ENCODE measurements around the gene HSP90B1. TPM values are rescaled to one million over a fixed set of nuclear protein-coding genes. Genes with fewer than 3 reads are reported as not detected.

The HSP90B1 gene
- total RNA-seq, 1 donor from 2014 or later, result 517 TPM

DNA sequence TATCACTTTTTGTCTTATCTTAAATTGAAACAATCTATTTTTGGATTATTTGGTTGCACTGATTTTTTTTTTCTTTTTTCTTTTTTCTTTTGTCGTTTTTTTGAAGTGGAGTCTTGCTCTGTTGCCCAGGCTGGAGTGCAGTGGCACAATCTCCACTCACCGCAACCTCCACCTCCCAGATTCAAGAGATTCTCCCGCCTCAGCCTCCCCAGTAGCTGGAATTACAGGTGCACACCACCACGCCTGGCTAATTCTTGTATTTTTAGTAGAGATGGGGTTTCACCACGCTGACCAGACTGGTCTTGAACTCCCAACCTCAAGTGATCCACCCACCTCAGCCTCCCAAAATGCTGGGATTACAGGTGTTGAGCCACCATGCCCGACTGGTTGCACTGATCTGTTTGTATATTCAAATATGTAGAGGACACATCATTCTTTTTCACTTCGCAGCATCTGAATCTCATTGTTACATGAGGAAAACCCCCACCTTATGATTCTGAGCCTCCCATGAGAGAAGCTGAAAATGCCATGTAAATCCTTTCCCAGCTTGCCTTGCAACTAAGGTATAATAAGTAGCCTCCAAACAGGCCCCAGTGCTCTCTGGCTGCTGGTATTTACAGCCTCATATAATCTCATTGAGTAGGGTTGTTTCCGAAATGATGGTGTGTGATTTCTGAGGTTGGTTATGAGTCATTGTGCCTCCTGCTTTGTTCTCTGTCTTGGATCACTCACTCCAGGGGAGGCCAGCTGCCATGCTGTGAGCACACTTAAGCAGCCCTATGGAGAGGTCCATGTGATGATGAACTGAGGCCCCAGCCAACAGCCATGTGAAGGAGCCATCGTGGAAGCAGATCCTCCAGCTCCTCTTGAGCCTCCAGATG is 5.2 kb upstream of the HSP90B1 start:
- ATAC-seq (no peak), DNase-seq (ENCODE audit: low spot score) (no peak)
- intact Hi-C loops (cut with DNase I), result no loop called here

DNA sequence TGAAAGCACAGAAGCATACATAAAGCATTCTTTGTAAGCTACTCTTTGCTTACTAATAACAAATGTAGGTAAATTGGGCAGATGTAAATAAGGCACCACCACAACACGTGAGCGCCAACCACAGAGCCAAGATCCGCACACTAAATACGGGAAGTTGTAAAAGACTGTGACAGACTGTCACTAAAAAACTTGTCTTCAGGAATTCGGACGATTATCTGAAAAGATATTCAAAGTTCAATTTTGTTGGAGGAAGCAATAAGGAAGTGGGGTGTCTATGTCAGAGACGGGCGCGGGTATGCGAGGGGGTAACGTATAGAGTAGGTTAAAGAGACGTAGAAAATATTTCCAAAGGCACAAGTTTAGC is 1.5 kb upstream of the HSP90B1 start:
- DNase-seq (ENCODE audit: low spot score), result peak; percentile 64
- no peak for ATAC-seq
- intact Hi-C loops (cut with DNase I), result no loop called here

DNA sequence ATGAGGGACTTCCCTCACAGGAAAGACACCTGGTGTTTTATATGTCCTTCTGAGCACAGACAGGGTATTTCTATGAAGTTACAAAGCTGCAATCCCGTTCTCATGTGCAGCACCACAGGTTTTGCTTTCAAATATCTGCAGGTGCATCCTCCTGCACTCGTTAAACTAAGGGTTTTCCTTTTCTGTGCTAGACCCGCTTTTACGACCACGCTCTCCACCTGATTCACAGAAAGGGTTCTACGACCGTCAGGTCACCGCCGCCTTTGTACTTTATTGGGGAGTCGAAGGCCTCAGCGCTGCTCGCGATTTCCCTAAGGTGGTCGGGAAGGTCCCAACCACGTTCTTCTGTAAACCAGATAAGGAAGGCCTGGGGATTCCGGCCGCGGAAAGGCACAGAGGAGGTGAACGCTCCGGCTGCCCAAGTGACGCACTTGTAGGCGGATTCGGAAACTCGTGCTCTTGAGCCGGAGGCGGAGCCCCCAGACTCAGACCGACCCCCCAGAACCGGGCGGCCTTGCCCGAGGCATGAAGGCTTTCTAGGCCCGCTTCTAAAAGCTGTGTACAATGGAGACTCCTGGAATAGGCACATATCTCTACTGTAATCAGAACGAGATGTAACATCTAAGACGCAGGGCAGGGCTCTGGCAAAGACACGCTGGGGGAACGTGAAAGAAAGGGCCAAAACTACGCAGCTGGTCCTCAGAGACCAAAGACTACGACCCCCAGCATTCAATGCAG is 995 bp upstream of the HSP90B1 start:
- intact Hi-C loops (cut with DNase I), result no loop called here
- DNase-seq (ENCODE audit: low spot score), result peak; percentile 91
- peak; percentile 82 for ATAC-seq

DNA sequence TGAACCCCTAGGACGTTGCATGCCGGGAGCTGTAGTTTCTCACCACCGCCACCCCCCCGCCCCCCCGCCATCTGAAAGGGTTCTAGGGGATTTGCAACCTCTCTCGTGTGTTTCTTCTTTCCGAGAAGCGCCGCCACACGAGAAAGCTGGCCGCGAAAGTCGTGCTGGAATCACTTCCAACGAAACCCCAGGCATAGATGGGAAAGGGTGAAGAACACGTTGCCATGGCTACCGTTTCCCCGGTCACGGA is 501 bp upstream of the HSP90B1 start:
- intact Hi-C loops (cut with DNase I), result no loop called here
- DNase-seq (ENCODE audit: low spot score) (no peak), ATAC-seq (no peak)

DNA sequence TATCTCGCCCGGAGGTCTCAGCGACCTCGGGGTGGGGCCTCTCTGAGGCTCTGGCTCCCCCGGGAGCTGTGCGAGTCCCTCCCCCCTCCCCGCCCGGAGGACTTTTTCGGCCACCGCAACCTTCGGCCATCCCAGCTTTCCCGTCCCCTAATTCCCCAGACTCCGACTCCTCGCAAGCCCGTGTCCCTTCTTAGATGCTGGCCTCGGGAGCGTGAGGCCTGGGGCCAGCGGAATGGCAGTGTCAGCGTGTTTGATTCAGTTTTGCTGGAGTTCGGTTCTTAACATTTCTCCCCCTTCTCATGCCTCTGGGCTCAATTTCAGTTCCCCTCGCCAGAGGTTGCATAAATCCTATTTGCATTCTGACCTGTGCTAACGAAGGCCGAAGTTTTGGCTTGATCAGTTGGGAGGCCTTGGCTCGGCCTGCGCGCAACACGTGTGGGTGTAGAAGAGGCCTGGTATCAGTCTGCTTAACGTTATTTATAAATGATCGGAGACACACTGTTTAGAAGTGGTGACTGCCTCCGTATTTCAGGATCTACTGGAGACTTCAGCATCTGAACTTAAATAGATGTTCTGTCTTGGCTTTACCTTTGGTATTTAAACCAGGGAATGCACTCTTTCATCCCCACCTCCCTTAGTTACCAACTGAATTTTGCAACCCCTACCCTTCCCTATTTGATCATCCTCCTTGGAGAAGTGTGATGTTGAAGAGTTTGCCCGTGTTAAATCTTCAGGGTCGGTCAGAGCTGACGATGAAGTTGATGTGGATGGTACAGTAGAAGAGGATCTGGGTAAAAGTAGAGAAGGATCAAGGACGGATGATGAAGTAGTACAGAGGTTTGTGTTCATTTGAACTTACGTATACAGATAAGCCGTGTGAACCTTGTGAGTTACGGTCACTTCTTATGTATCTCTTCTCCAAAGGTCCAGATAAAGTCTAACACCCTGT is 851 bp downstream of the HSP90B1 start:
- intact Hi-C loops (cut with DNase I), result no loop called here
- peak; percentile 66 for DNase-seq (ENCODE audit: low spot score)
- no peak for ATAC-seq

DNA sequence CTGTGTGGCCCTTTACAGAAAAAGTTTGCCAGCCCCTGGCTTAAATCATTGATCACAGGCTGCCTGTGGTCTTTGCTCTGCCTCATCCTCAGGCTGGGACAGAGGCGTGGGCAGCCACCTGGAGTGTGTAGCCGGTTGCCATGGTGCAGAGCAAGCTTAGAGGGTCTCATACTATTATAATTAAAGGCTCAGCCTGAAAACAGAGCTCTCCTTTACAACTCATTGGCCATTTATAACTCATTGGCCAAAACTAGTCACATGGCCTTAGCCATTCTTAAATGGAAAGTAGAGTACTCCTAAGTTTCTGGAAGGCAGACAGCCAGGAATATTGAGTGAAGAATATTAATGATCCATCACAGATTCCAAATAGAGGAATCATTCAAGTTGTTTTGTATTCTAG is 3.0 kb downstream of the HSP90B1 start:
- intact Hi-C loops (cut with DNase I), result no loop called here
- DNase-seq (ENCODE audit: low spot score) (no peak), ATAC-seq (no peak)

DNA sequence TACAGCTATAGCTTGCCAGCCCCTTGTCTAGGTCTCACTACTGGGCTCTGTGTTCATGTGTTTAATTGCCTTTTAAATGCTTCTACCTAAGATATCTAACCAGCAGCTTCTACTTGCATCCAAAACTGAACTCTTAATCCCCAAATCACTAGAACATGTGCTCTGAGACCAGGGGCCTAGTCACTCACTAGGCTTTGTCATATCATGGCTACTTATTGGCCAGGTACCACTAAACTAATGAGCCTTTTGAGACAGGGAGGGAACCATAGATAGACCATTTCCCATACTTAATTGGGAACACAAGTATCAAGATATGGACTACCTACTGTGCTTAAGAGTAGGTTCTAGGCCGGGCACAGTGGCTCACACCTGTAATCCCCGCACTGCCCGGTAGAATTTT is 6.5 kb downstream of the HSP90B1 start:
- intact Hi-C loops (cut with DNase I), result no loop called here
- ATAC-seq (no peak), DNase-seq (ENCODE audit: low spot score) (no peak)

DNA sequence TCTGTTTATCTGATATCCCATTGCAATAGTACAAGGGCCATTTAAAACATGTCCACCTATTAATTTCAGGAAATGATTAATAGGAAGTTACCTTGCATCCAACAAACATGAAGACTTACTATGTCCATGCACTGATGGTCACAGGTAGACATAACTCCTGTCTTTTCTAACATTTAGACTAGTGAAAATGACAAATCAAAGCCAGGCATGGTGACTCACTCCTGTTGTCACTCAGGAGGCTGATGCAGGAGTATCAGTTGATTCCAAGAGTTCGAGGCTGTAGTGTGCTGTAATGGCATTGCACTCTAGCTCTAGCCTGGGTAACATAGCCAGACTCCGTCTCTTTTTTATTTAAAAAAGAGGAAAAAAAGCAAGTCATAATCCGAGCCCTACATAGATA is 14.8 kb downstream of the HSP90B1 start:
- ATAC-seq (no peak), DNase-seq (ENCODE audit: low spot score) (no peak)
- intact Hi-C loops (cut with DNase I), result no loop called here

DNA sequence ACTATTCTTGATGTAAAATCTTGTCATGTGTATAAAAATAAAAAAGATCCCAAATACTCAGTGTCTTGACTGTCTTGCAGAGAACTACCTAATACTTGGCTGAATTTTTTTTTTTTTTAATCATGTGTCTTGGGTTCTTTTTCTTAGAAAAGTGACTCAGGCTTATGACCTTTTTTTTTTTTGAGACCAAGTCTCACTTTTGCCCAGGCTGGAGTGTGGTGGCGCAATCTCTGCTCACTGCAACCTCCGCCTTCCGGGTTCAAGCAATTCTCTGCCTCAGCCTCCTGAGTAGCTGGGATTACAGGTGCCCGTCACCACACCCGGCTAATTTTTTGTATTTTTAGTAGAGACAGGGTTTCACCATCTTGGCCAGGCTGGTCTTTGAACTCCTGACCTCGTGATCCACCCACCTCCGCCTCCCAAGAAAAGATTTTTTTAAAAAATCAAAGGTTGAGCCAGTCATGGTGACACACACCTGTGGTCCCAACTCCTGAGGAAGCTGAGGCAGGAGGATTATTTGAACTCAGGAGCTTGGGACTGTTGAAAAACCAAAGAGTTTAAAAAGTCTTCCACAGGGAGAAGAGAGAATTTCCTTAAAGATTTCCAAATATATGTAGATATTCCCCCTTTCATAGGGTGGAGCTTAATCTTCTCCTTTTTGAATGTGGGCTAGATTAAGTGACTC is 17.8 kb downstream of the HSP90B1 start:
- no peak for DNase-seq (ENCODE audit: low spot score)
- no peak for ATAC-seq
- intact Hi-C loops (cut with DNase I), result no loop called here

DNA sequence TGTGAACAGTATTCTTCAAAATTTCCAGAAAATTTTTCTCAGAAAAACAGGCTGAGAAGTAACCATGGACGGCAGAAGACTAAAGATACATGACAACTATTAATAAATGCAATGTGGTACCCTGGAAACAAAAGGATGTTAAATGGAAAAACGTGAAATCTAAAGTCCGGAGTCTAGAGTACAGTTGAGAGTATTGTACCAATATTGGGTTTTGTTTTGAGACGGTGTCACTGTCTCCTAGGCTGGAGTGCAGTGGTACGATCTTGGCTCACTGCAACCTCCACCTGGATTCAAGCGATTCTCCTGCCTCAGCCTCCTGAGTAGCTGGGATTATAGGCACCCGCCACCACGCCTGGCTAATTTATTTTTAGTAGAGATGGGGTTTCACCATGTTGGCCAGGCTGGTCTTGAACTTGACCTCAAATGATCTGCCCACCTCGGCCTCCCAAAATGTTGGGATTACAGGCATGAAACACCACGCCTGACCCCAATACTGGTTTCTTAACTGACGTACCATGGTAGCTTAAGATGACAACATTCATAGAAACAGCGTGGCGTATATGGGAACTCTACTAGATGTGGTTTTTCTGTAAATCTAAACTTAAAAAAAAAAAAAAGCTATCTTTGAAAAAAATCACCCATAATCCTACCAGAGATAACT is 18.7 kb downstream of the HSP90B1 start:
- DNase-seq (ENCODE audit: low spot score), result no peak
- no peak for ATAC-seq
- intact Hi-C loops (cut with DNase I), result no loop called here

DNA sequence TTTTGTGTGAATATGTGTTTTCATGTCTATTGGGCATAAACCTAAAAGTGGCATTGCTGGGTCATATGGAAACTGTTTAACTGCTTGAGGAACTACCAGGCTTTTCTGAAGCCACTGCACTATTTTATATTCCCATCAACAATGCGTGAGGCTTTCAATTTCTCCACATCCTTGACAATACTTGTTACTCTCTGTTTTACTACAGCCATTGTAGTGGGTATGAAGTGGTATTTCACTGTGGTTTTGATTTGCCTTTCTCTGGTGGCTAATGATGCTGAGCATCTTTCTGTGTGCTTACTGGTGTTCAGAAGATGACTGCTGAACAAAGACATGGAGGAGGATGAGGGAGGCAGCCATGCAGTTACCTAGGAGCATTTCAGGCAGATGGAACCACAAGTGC is 22.3 kb downstream of the HSP90B1 start:
- intact Hi-C loops (cut with DNase I), result no loop called here
- ATAC-seq (no peak), DNase-seq (ENCODE audit: low spot score) (no peak)

DNA sequence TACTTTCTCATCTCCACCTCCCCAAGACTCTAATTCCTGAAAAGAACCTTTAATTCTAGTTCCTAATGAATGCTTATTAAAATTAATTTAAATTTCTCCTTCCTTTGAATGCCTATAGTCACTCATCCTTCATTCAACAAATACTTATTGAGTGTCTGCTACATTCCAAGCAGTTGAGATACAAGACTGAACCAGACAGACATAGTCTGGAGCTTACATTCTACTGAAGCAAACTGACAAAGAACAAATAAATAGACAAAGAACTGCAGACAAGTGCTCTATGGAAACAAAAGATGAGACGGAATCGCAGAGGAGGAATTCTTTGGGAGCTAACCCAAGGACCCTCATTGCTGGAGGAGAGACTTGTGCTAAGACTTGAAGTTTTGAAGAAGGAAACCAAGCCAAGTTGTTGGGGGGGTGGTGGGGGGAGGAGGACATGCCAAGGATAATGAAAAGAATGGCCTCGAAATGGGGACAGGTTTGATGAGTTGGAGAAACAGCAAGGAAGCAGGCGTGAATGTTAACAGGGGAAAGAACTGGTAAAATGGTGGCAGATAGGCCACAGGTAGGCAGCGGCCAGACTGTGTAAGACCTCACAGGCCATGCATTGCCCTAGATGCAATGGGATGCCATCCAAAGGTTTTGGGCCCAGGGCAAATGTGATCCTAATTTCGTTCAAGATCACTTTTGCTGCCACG is 25.8 kb downstream of the HSP90B1 start:
- no peak for ATAC-seq
- no peak for DNase-seq (ENCODE audit: low spot score)
- intact Hi-C loops (cut with DNase I), result no loop called here

DNA sequence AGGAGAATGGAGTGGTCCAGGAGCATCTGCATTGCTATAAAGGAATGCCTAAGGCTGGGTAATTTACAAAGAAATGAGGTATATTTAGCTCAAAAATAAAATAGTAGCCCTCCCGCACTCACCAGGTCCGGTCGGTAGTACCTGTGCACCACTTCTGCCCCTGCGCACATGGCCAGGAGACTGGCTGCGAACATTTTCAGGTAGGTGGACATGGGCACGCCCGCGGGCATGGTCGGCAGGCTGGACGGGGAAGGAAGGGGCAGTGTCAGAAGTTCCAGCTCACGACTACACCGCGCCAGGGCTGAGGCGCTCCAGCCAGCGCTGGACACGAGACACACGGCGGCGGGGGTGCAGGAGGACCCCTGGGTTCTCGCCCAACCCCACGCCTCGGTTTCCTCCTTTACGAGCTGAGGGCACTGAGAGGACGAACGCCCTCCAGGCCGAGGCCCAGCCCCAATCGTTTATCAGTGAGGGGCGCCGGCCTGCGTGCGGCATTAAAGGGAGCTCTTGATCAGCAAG is 26.4 kb downstream of the HSP90B1 start:
- DNase-seq (ENCODE audit: low spot score) (no peak), ATAC-seq (peak; percentile 61)
- intact Hi-C loops (cut with DNase I), result no loop called here

DNA sequence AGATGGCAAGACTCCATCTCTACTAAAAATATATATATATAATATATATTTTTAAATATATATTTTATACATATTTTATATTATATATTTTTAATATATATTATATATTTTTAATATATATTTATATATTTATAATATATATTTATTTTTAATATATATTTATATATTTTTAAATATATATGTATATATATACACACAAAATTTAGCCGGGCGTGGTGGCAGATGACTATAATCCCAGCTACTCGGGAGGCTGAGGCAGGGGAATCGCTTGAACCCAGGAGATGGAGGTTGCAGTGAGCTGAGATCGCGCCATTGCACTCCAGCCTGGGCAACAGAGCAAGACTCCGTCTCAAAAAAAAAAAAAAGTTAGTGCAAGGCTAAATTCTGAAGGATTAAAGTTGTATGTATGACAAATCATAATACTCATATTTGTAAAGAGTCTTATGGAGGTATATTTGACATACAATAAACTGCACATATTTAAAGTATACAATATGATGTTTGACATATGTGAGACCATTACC is 27.7 kb downstream of the HSP90B1 start:
- intact Hi-C loops (cut with DNase I), result no loop called here
- no peak for DNase-seq (ENCODE audit: low spot score)

DNA sequence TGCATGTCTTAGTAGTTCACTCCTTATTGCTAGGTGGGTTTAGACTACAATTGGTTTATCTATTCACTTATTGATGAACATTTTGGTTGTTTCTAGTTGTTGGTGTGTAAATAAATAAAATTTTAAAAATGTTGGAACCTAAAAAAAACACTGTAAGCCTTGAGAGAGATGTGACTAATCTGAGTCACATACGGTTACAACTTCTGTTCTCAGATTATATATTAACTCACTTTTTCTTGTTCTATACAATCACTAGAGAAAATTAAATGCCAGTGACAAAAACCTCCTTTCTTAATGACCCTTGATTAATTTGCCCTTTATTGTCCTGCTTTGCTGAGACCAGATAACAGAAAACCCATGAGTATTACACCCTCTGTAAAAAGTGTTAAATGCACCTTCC is 28.4 kb downstream of the HSP90B1 start:
- DNase-seq (ENCODE audit: low spot score) (no peak), ATAC-seq (no peak)
- intact Hi-C loops (cut with DNase I), result no loop called here

More for the DNA sequence above, 27.7 kb downstream of the HSP90B1 start:
- no peak for ATAC-seq

DNA sequence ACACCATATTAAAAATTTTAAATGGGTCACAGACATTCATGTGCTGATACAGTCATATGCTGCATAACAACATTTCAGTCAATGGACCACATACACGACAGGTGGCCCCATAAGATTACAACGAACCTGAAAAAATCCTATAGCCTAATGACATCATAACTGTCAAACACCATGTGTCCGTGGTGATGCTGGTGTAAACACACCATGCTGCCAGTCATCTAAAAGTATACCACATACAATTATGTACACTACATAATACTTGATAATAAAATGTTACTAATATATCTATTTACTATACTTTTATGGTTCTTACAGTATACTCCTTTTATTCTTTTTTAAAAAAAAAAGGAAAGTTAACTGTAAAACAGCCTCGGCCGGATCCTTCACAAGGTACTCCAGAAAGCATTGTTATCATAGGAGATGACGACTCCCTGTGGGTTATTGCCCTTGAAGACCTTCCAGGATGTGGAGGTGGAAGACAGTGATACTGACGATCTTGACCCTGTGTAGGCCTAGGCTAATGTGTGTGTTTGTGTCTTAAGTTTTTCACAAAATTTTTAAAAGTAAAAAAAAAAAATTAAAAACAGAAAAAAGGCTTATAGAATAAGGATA is 30.5 kb downstream of the HSP90B1 start:
- no peak for DNase-seq (ENCODE audit: low spot score)
- intact Hi-C loops (cut with DNase I), result no loop called here
- ATAC-seq, result no peak

DNA sequence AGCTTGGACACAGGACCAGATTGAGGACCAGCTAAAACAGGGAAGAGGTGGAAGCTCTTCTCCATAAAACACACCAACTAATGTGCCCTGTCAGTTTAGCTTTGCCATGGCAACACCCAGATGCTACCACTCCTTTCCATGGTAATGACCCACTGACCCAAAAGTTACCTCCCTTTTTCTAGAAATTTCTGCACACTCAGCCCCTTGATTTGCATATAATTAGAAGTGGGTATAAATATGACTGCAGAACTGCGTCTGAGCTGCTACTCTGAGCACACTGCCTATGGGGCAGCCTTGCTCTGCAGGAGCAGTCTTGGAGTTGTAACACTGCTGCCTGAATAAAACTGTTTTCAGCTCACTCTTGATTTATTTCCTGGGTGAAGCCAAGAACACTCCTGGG is 32.3 kb downstream of the HSP90B1 start:
- intact Hi-C loops (cut with DNase I), result no loop called here
- DNase-seq (ENCODE audit: low spot score) (no peak), ATAC-seq (no peak)

Measured in sciatic nerve (tissue), 2 donors.